Ramos (cell line): ENCODE data around the gene ZNF669.

Source experiments
- in situ Hi-C: fragments of 300-500 bp; cut with MboI; formaldehyde crosslinking; loops from one replicate; pipeline ENCODE4 v1.14.3; 2022; ENCODE audit warnings: low sequenced_read_pairs; ENCODE audit not compliant: unreplicated experiment

ZNF669 gene

GRCh38 chr1:247111700-247112478 lies 7.7 kb upstream of the ZNF669 start:
- in situ Hi-C loops, result no loop called here

GRCh38 chr1:247111259-247111699 lies 7.1 kb upstream of the ZNF669 start:
- in situ Hi-C loops, result no loop called here

- in situ Hi-C loops, result no loop called here
These were observed 6.6 kb upstream of the ZNF669 start for GRCh38 chr1:247110627-247111258.

- in situ Hi-C loops, result no loop called here
These were observed 3.5 kb upstream of the ZNF669 start for GRCh38 chr1:247107694-247108093.

GRCh38 chr1:247105966-247106365 lies 1.8 kb upstream of the ZNF669 start:
- in situ Hi-C loops, result no loop called here

GRCh38 chr1:247104965-247105364 lies 809 bp upstream of the ZNF669 start:
- in situ Hi-C loops, result no loop called here

GRCh38 chr1:247102381-247102780 lies 1.8 kb downstream of the ZNF669 start:
- in situ Hi-C loops, result no loop called here

- in situ Hi-C loops, result no loop called here
These were observed 3.4 kb downstream of the ZNF669 start for GRCh38 chr1:247100676-247101279.

- in situ Hi-C loops, result no loop called here
These were observed 7.2 kb downstream of the ZNF669 start for GRCh38 chr1:247096958-247097357.

GRCh38 chr1:247096544-247096943 lies 7.6 kb downstream of the ZNF669 start:
- in situ Hi-C loops, result no loop called here

- in situ Hi-C loops, result no loop called here
These were observed 8.0 kb downstream of the ZNF669 start for GRCh38 chr1:247096112-247096511.

GRCh38 chr1:247090455-247090854 lies 13.7 kb downstream of the ZNF669 start:
- in situ Hi-C loops, result no loop called here

GRCh38 chr1:247089616-247090375 lies 14.4 kb downstream of the ZNF669 start:
- in situ Hi-C loops, result no loop called here

- in situ Hi-C loops, result no loop called here
These were observed 15.2 kb downstream of the ZNF669 start for GRCh38 chr1:247088967-247089366.

GRCh38 chr1:247087256-247087655 lies 16.9 kb downstream of the ZNF669 start:
- in situ Hi-C loops, result no loop called here

GRCh38 chr1:247085310-247085709 lies 18.8 kb downstream of the ZNF669 start:
- in situ Hi-C loops, result no loop called here

GRCh38 chr1:247084771-247085170 lies 19.4 kb downstream of the ZNF669 start:
- in situ Hi-C loops, result no loop called here

- in situ Hi-C loops, result no loop called here
These were observed 24.8 kb downstream of the ZNF669 start for GRCh38 chr1:247079141-247079874.

GRCh38 chr1:247078258-247079140 lies 25.7 kb downstream of the ZNF669 start, which contains the start of gene ZNF670:
Gene ZNF670, minus strand, starts transcription at chr1:247078811. Its CDS starts 215 bp downstream, at chr1:247078596.
- in situ Hi-C loops, result no loop called here
